MM.1S (cell line): ENCODE results near the gene TMEM115.

ENCODE experiments used
- DNase-seq: peaks from one replicate; pipeline ENCODE4 v3.0.0-alpha.2; 2015
- H2AFZ ChIP-seq: fragments of 300-600 bp; sonication (generic); 2 replicates; pipeline ENCODE4 v1.6.0; 2016; ENCODE audit warnings: antibody characterized with exemption, low read length
- H3F3A ChIP-seq: fragments of 300-600 bp; sonication (generic); 2 replicates; pipeline ENCODE4 v1.6.1; 2016; ENCODE audit warnings: mild to moderate bottlenecking, antibody characterized with exemption, low read length, moderate library complexity, mixed read lengths; ENCODE audit not compliant: insufficient read depth
- H3K27ac ChIP-seq: fragments of 300-600 bp; sonication (generic); 2 replicates; pipeline ENCODE4 v1.5.1; 2016; ENCODE audit warnings: mild to moderate bottlenecking, low read length
- H3K27me3 ChIP-seq: fragments of 300-600 bp; sonication (generic); replicated peaks from 2 replicates; pipeline ENCODE4 v1.6.0; 2016; ENCODE audit warnings: low read length; ENCODE audit not compliant: insufficient read depth
- H3K36me3 ChIP-seq: fragments of 300-600 bp; sonication (generic); replicated peaks from 2 replicates; pipeline ENCODE4 v1.6.1; 2016; ENCODE audit warnings: mild to moderate bottlenecking, low read length, mixed read lengths; ENCODE audit not compliant: insufficient read depth
- H3K4me1 ChIP-seq: fragments of 300-600 bp; sonication (generic); 2 replicates; pipeline ENCODE4 v1.6.1; 2016; ENCODE audit warnings: low read length, mixed read lengths
- H3K4me2 ChIP-seq: fragments of 300-600 bp; sonication (generic); 2 replicates; pipeline ENCODE4 v1.6.0; 2016; ENCODE audit warnings: low read depth, low read length
- H3K4me3 ChIP-seq: fragments of 300-600 bp; sonication (generic); 2 replicates; pipeline ENCODE4 v1.5.1; 2016; ENCODE audit warnings: low read length, mixed read lengths
- H3K79me2 ChIP-seq: fragments of 300-600 bp; sonication (generic); 2 replicates; pipeline ENCODE4 v1.6.1; 2016; ENCODE audit warnings: mixed run types, low read length, mixed read lengths
- H3K9ac ChIP-seq: fragments of 300-600 bp; sonication (generic); 2 replicates; pipeline ENCODE4 v1.6.1; 2016; ENCODE audit warnings: low read length, mixed read lengths
- H3K9me2 ChIP-seq: fragments of 300-600 bp; sonication (generic); replicated peaks from 2 replicates; pipeline ENCODE4 v1.6.1; 2016; ENCODE audit warnings: mild to moderate bottlenecking, low read length, mixed read lengths; ENCODE audit not compliant: insufficient read depth
- H3K9me3 ChIP-seq: fragments of 300-600 bp; sonication (generic); replicated peaks from 2 replicates; pipeline ENCODE4 v1.6.1; 2016; ENCODE audit warnings: mild to moderate bottlenecking, low read length, mixed read lengths; ENCODE audit not compliant: insufficient read depth
- H4K20me1 ChIP-seq: fragments of 300-600 bp; sonication (generic); 2 replicates; pipeline ENCODE4 v1.6.1; 2016; ENCODE audit warnings: mild to moderate bottlenecking, low read length, moderate library complexity, mixed read lengths; ENCODE audit not compliant: insufficient read depth
- CTCF ChIP-seq: fragments of 300-600 bp; sonication (generic); IDR thresholded peaks from 2 replicates; pipeline ENCODE4 v1.5.1; 2016; ENCODE audit warnings: antibody characterized with exemption, low read length, mixed read lengths
- EZH2 ChIP-seq: fragments of 300-600 bp; sonication (generic); optimal IDR thresholded peaks from 2 replicates; pipeline ENCODE3; 2017; ENCODE audit warnings: low read depth, mild to moderate bottlenecking, antibody characterized with exemption, low read length, mixed read lengths
- EZH2phosphoT487 ChIP-seq: fragments of 300-600 bp; sonication (generic); IDR thresholded peaks from 2 replicates; pipeline ENCODE4 v1.6.1; 2018; ENCODE audit warnings: antibody characterized with exemption, low read length

Gene TMEM115

GRCh38 chr3:50318615-50319014 is 40.7 kb downstream of the TMEM115 start:
- H2AFZ ChIP-seq, result no peak overlapping the region
- DNase-seq, result no peak
- H3K9me2 ChIP-seq, result no peaks in the 10 kb centered on the region
- H3K9ac ChIP-seq, result no peak overlapping the region
- H3K4me3 ChIP-seq, result no peak overlapping the region
- H3K4me2 ChIP-seq, result no peak overlapping the region
- H3K79me2 ChIP-seq, result peaks cover 12% of the 10 kb centered on the region; the same call in 1 of the 2 replicates
- no peaks in the 10 kb centered on the region for H3K27me3 ChIP-seq
- H4K20me1 ChIP-seq, result no peaks in the 10 kb centered on the region
- H3F3A ChIP-seq, result no peaks in the 10 kb centered on the region
- TF ChIP-seq CTCF (no peak), EZH2 (no peak), EZH2phosphoT487 (no peak)
- H3K9me3 ChIP-seq, result no peaks in the 10 kb centered on the region
- H3K36me3 ChIP-seq, result no peaks in the 10 kb centered on the region
- no peak overlapping the region for H3K27ac ChIP-seq
- H3K4me1 ChIP-seq, result 0 out of 2 replicates have a peak, but pooled peaks cover 8% of the 10 kb centered on the region

GRCh38 chr3:50318163-50318562 is 41.2 kb downstream of the TMEM115 start:
- no peak overlapping the region for H3K9ac ChIP-seq
- H3K9me3 ChIP-seq, result no peaks in the 10 kb centered on the region
- H2AFZ ChIP-seq, result no peak overlapping the region
- H3K4me2 ChIP-seq, result no peak overlapping the region
- no peaks in the 10 kb centered on the region for H3K9me2 ChIP-seq
- DNase-seq, result no peak
- H3K27ac ChIP-seq, result no peak overlapping the region
- 0 out of 2 replicates have a peak, but pooled peaks cover 8% of the 10 kb centered on the region for H3K4me1 ChIP-seq
- H3K4me3 ChIP-seq, result no peak overlapping the region
- no peaks in the 10 kb centered on the region for H3F3A ChIP-seq
- no peak for TF ChIP-seq EZH2phosphoT487
- H4K20me1 ChIP-seq, result no peaks in the 10 kb centered on the region
- peaks cover 12% of the 10 kb centered on the region; the same call in 1 of the 2 replicates for H3K79me2 ChIP-seq
- H3K36me3 ChIP-seq, result no peaks in the 10 kb centered on the region
- H3K27me3 ChIP-seq, result no peaks in the 10 kb centered on the region

GRCh38 chr3:50317300-50317699 is 42.0 kb downstream of the TMEM115 start:
- TF ChIP-seq EZH2phosphoT487 (no peak), CTCF (no peak), EZH2 (no peak)
- Histone ChIP-seq H3K4me1 (0 out of 2 replicates have a peak, but pooled peaks cover 8% of the 10 kb centered on the region), H3K9ac (no peak overlapping the region), H3K9me2 (no peaks in the 10 kb centered on the region), H3K4me2 (no peak overlapping the region), H3K4me3 (no peak overlapping the region), H2AFZ (no peak overlapping the region), H3K79me2 (peaks cover 12% of the 10 kb centered on the region; the same call in 1 of the 2 replicates), H3K27me3 (no peaks in the 10 kb centered on the region), H3F3A (no peaks in the 10 kb centered on the region), H3K36me3 (no peaks in the 10 kb centered on the region), H3K9me3 (no peaks in the 10 kb centered on the region), H4K20me1 (no peaks in the 10 kb centered on the region), H3K27ac (no peak overlapping the region)
- DNase-seq, result no peak

GRCh38 chr3:50316657-50317242 is 42.6 kb downstream of the TMEM115 start:
- Histone ChIP-seq H3K27ac (0 out of 2 replicates have a peak overlapping the region, but pooled peaks have one; percentile 7), H3K4me1 (0 out of 2 replicates have a peak, but pooled peaks cover 8% of the 10 kb centered on the region), H4K20me1 (no peaks in the 10 kb centered on the region), H3K9me3 (no peaks in the 10 kb centered on the region), H3K9me2 (no peaks in the 10 kb centered on the region), H3K27me3 (no peaks in the 10 kb centered on the region), H3K4me2 (no peak overlapping the region), H3K79me2 (peaks cover 12% of the 10 kb centered on the region; the same call in 1 of the 2 replicates), H3K36me3 (no peaks in the 10 kb centered on the region), H3F3A (no peaks in the 10 kb centered on the region), H3K4me3 (no peak overlapping the region), H2AFZ (no peak overlapping the region), H3K9ac (no peak overlapping the region)
- TF ChIP-seq CTCF (no peak), EZH2 (no peak), EZH2phosphoT487 (no peak)
- DNase-seq, result no peak
